ENCODE results near the gene DGKB. TPM values are rescaled to one million over a fixed set of nuclear protein-coding genes. Genes with fewer than 3 reads are reported as not detected.

The DGKB gene
- polyA plus RNA-seq, 2 of the 4 experiments (the other 2 are of a cell fraction), result 0.01 TPM; not detected in 1

DNA sequence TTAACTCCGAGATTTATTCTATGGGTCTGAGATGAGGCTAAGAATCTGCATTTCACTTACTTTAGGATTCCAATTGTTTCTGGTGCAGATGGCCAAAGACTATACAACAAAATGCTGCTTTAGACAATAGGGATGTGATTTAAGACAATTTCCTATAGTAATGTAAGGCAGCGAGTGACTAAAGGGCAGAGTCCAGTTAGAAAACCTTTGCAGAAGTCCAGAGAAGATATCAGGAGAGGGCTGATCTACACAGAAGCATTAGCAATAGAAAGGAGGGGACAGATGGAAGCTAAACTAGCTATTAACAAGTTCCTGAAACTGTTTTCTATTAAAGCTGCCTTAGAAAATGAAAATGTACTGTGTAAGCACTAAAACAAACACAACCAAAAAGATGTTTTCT, 398.9 kb downstream of the DGKB start:
- WGBS (ENCODE audit: missing lambda C conversion rate), result 3% methylated on average over 2 of the region's 2 CpGs
- no peak for ATAC-seq
- Histone ChIP-seq H3K4me1 (no peaks in the 10 kb centered on the region), H3K4me2 (no peak overlapping the region), H3K4me3 (no peak overlapping the region), H3K27ac (no peak overlapping the region), H3K9me3 (peaks cover 2% of the 10 kb centered on the region; the same call in 1 of the 3 replicates)
- TF ChIP-seq FOSB (CRISPR knock-in tag; IDR thresholded peaks at IDR 0.05) (no peak), PHF8 (IDR thresholded peaks at IDR 0.05; ENCODE audit: borderline replicate concordance, low read depth) (no peak)
- TF ChIP-seq, protein P1, sequence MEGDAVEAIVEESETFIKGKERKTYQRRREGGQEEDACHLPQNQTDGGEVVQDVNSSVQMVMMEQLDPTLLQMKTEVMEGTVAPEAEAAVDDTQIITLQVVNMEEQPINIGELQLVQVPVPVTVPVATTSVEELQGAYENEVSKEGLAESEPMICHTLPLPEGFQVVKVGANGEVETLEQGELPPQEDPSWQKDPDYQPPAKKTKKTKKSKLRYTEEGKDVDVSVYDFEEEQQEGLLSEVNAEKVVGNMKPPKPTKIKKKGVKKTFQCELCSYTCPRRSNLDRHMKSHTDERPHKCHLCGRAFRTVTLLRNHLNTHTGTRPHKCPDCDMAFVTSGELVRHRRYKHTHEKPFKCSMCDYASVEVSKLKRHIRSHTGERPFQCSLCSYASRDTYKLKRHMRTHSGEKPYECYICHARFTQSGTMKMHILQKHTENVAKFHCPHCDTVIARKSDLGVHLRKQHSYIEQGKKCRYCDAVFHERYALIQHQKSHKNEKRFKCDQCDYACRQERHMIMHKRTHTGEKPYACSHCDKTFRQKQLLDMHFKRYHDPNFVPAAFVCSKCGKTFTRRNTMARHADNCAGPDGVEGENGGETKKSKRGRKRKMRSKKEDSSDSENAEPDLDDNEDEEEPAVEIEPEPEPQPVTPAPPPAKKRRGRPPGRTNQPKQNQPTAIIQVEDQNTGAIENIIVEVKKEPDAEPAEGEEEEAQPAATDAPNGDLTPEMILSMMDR (IDR thresholded peaks at IDR 0.05), result no peak
- TF ChIP-seq, protein P2, sequence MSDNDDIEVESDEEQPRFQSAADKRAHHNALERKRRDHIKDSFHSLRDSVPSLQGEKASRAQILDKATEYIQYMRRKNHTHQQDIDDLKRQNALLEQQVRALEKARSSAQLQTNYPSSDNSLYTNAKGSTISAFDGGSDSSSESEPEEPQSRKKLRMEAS (IDR thresholded peaks at IDR 0.05), result no peak
- TF ChIP-seq, protein P3, sequence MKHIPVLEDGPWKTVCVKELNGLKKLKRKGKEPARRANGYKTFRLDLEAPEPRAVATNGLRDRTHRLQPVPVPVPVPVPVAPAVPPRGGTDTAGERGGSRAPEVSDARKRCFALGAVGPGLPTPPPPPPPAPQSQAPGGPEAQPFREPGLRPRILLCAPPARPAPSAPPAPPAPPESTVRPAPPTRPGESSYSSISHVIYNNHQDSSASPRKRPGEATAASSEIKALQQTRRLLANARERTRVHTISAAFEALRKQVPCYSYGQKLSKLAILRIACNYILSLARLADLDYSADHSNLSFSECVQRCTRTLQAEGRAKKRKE (CRISPR knock-in tag; IDR thresholded peaks at IDR 0.05; ENCODE audit: low read depth), result no peak
- ChIA-PET POLR2A (no interaction called here), CTCF (interaction anchor here (0.7 kb wide), 1 partner anchor 46 kb away, joined by 3 read pairs; no protein-coding TSS in a partner anchor)
- no peak for DNase-seq (ENCODE audit: low read depth in 1 of 2, low spot score in 1 of 2)
- no peak for FAIRE-seq

DNA sequence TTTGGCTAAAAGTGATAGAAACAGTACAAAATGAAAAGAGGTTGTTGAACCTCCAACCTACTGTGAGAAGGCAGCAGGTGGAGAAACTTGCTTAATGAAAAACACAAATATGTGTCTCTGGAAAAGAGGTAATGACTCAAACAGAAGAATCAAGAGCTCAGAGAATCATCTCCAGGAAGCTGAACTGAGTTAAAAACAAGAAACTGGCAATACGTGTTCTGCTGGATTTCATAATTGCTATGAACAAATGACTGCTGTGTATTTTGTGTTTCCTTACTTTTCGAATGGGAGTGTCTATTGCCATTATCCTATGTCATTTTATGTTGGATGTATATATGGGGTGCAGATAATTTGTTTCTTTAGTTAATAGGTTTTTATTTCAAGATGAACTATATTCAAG, 401.1 kb downstream of the DGKB start:
- TF ChIP-seq FOXS1 (CRISPR knock-in tag; IDR thresholded peaks at IDR 0.05) (no peak), RNF2 (IDR thresholded peaks at IDR 0.05; ENCODE audit: borderline replicate concordance, low read depth) (no peak), HOXA7 (CRISPR knock-in tag; IDR thresholded peaks at IDR 0.05) (no peak)
- Histone ChIP-seq H3K27ac (no peak overlapping the region), H3K9me3 (peaks cover 3% of the 10 kb centered on the region; the same call in 1 of the 3 replicates), H3K4me1 (no peaks in the 10 kb centered on the region), H3K4me3 (no peak overlapping the region), H3K4me2 (no peak overlapping the region)
- CTCF ChIA-PET, result no interaction called here
- ATAC-seq (no peak), DNase-seq (ENCODE audit: low read depth in 1 of 2, low spot score in 1 of 2) (no peak), FAIRE-seq (no peak)
- WGBS (ENCODE audit: missing lambda C conversion rate), result 10% methylated on average over 2 of the region's 2 CpGs
- POLR2A ChIA-PET, result no interaction called here

DNA sequence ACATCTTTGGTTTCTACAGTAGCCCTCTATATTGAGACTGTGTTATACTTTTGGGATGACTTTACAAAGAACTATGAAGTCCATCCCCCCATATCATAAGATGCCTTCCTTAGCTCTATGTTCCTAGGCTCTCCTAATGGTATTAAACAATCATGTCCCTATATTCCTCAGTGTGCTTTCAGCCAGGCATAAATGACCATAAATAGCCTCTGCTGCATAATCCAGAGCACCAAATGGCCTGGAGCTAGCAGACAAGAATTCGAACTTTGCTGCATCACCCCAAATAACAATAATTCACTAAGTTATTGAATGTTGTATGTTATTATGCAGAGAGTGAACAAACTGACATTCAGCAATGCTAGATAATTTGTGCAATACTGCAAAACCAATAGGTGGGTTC, 405.2 kb downstream of the DGKB start:
- H3K4me3 ChIP-seq, result no peak overlapping the region
- no peak for FAIRE-seq
- no peaks in the 10 kb centered on the region for H3K4me1 ChIP-seq
- WGBS (ENCODE audit: missing lambda C conversion rate), result 4% methylated on average over 1 of the region's 1 CpG
- no peak overlapping the region for H3K27ac ChIP-seq
- DNase-seq (ENCODE audit: low read depth in 1 of 2, low spot score in 1 of 2), result no peak
- CTCF ChIA-PET, result interaction anchor here (0.6 to 1.4 kb wide), 3 partner anchors 15 to 1236 kb away, joined by 3 to 4 read pairs (median 3); no protein-coding TSS in a partner anchor
- POLR2A ChIA-PET, result no interaction called here
- ATAC-seq, result no peak
- no peak overlapping the region for H3K4me2 ChIP-seq
- H3K9me3 ChIP-seq, result peaks cover 3% of the 10 kb centered on the region; the same call in 1 of the 3 replicates
- TF ChIP-seq ESRRA (IDR thresholded peaks at IDR 0.05; ENCODE audit: borderline replicate concordance, low read length) (no peak), CEBPB (IDR thresholded peaks at IDR 0.05) (no peak), ZSCAN20 (CRISPR knock-in tag; IDR thresholded peaks at IDR 0.05) (no peak), EHF (CRISPR knock-in tag; IDR thresholded peaks at IDR 0.05) (no peak), NPAS2 (CRISPR knock-in tag; IDR thresholded peaks at IDR 0.05; ENCODE audit: borderline replicate concordance) (no peak), FOSL2 (IDR thresholded peaks at IDR 0.05) (no peak), FOSL2 (CRISPR knock-in tag; IDR thresholded peaks at IDR 0.05) (no peak), KDM5A (IDR thresholded peaks at IDR 0.05) (no peak), CBX8 (IDR thresholded peaks at IDR 0.05) (no peak), CHD2 (IDR thresholded peaks at IDR 0.05; ENCODE audit: low read length, partially characterized antibody) (no peak), TFCP2L1 (CRISPR knock-in tag; IDR thresholded peaks at IDR 0.05) (no peak), CHD4 (IDR thresholded peaks at IDR 0.05; ENCODE audit: borderline replicate concordance) (no peak), RARB (CRISPR knock-in tag; IDR thresholded peaks at IDR 0.05) (no peak), POLR2AphosphoS2 (conservative IDR thresholded peaks at IDR 0.05; ENCODE audit: low read length) (no peak), HEYL (CRISPR knock-in tag; IDR thresholded peaks at IDR 0.05) (no peak), SREBF2 (IDR thresholded peaks at IDR 0.05) (no peak), CBX2 (IDR thresholded peaks at IDR 0.05; ENCODE audit: borderline replicate concordance, low read depth) (no peak)
- TF ChIP-seq, protein P4, sequence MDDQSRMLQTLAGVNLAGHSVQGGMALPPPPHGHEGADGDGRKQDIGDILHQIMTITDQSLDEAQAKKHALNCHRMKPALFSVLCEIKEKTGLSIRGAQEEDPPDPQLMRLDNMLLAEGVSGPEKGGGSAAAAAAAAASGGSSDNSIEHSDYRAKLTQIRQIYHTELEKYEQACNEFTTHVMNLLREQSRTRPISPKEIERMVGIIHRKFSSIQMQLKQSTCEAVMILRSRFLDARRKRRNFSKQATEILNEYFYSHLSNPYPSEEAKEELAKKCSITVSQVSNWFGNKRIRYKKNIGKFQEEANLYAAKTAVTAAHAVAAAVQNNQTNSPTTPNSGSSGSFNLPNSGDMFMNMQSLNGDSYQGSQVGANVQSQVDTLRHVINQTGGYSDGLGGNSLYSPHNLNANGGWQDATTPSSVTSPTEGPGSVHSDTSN (IDR thresholded peaks at IDR 0.05), result no peak
- TF ChIP-seq, protein P2 (IDR thresholded peaks at IDR 0.05), result no peak

All from A549 (cell line).